ENCODE measurements around the gene KLK7.
"Not testable (repeated sequence)": the region's sequence is repeated elsewhere in the genome, so short reads cannot be mapped to it uniquely, and the experiment has no call there.

The KLK7 gene

DNA sequence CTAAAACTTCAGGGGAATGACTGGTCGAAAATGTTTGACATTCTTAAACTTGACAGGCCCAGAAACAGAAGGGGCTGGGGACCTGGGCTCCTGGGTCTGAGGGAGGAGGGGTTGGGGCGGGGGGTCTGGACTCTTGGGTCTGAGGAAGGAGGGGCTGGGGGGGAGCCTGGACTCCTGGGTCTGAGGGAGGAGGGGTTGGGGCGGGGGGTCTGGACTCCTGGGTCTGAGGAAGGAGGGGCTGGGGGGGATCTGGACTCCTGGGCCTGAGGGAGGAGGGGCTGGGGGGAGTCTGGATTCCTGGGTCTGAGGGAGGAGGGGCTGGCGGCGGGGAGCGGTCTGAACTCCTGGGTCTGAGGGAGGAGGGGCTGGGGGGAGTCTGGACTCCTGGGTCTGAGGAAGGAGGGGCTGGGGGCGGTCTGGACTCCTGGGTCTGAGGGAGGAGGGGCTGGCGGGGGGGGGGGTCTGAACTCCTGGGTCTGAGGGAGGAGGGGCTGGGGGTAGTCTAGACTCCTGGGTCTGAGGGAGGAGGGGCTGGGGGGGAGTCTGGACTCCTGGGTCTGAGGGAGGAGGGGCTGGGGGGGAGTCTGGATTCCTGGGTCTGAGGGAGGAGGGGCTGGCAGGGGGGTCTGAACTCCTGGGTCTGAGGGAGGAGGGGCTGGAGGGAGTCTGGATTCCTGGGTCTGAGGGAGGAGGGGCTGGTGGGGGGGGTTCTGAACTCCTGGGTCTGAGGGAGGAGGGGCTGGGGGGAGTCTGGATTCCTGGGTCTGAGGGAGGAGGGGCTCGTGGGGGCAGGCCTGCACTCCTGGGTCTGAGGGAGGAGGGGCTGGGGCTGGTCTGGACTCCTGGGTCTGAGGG lies 8.8 kb downstream of the KLK7 start:
- no peak for DNase-seq

DNA sequence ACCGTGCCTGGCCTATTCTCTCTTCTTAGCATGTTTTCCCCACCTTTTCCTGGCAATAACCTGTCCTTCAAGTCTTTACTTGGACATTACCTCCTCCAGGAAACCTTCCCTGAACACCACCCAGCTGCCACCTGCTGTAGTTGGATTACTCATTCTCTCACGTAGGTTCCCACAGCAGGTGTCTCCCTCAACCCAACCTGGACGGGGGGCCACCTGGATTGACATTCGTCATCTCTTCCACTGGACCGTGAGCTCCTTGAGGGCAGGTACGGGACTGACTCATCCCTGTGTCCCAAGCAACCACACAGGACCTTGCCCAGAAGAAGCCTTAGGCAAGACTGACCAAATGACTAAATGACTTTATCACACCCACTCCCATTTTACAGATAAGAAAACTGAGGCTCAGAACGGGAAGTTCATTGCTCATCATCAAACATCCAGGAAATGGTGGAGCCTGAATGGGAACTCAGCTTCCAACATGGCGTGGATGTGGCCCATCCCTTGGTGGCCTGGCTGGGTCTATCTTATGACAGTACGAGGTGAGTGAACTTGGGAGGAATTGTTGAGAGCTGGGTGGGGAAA lies 10.8 kb downstream of the KLK7 start:
- no peak for DNase-seq

DNA sequence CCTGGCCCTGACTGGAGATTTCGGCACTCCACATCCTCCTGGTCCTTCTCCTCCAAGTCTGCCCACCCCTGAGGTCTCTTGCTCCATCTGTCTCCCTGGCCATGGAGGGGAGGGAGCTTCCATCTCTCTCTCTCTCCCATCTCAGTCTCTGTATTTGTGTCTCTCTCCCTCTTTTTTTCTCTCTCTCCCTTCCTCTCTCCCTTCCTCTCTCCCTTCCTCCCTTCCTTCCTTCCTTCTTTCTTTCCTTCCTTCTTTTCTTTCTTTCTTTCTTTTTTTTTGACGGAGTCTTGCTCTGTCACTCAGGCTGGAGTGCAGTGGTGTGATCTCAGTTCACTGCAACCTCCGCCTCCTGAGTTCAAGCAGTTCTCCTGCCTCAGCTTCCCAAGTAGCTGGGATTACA lies 13.9 kb downstream of the KLK7 start:
- not testable (repeated sequence) for DNase-seq

DNA sequence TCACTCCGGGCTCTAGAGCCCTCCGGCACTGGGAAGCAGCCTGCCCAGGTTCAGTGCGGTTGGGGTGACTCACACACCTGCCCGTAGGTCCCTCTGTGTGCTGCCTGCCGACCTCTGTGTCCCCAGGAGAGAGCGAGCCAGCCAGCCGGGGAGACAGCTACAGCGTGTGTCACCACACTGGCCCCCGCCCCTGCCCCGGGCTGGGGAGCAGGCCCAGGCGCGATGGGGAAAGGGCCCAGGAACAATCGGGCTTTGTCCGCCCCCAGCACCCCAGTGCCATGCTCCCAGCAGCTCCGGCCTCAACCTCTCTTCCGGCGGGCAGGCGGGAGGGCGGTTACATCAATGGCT lies 14.3 kb downstream of the KLK7 start, which contains the start of gene KLK6:
KLK6 (minus strand) TSS at position 179 of the 348 bp plus-strand sequence. CDS start 1,487 bp downstream, outside the sequence.
- no peak for DNase-seq

DNA sequence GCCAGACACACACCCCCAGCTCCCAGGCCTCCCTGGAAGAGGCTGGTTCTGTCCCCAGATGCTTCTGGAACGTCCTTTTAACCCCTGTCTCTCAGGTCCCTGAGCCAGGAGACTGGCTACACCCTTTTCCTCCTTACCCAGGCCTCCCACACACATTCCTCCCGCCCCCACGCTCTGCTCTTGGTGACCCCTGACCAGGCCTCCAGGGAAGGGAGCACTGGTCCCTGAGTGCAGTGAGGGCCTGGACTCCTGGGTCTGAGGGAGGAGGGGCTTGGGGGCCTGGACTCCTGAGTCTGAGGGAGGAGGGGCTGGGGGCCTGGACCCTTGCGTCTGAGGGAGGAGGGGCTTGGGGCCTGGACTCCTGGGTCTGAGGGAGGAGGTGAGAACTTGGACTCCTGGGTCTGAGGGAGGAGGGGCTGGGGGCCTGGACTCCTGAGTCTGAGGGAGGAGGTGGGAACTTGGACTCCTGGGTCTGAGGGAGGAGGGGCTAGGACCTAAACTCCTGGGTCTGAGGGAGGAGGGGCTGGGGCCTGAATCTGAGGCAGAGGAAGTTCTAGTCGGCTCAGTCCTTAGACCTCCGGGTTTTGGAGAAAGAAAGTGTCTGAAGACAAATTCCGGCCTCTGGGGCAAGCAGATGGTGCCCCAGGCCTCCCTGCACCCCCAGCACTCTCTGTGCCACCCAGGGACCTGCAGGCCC lies 14.9 kb downstream of the KLK7 start:
- no peak for DNase-seq

DNA sequence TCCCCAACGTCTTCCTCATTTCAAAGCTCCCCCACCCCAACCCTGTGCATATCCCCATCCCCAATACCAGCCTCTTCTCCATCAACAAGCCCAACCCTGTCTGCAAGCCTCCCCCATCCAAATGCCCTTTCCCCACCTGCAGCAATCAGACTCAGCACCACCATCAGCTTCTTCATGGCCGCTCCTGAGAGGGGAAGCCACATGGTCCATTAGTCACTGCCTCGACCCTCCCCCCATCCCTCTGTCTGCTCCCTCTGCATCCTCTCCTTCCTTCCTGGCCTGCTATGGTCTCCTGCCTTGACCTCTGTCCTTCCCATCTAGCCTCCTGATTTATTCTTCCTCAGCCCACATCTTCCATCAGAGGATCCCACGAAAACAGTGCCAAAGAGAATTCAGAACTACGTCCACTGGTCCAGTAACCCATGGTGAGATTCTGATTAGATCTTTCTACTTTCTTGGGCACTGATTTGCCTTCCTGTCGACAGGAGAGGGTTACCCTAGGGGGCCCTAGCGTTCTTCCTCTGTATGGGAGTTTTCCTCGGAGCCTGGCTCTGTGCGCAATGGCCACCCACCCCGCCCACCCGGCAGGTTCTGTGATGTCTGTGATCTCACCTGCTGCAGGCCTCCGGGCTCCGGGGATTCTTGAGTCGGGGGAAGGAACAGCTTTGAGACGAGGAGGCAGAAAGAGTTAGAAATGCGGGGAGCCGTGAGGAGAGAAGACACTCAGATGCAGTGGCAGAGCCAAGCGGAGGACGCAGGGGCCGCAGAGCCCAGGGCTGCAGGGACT lies 15.6 kb downstream of the KLK7 start:
- DNase-seq, result no peak

DNA sequence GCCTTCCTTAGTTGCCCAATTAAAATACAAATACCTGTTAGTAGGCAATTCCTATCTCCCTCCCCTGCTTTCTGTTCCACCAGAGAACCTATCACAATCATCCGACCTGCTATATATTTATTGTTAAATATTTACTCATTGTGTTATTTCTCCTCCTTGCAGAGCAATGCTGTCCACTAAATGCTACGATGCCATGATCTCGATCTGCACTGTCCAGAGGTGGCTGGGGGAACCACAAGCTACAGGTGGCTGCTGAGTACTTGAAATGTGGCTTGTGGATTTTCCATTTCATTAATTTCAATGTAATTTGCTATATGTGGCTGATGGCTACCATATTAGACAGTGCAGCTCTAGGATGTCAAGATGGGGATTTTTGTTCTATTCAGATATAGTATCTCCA lies 19.5 kb downstream of the KLK7 start:
- no peak for DNase-seq

DNA sequence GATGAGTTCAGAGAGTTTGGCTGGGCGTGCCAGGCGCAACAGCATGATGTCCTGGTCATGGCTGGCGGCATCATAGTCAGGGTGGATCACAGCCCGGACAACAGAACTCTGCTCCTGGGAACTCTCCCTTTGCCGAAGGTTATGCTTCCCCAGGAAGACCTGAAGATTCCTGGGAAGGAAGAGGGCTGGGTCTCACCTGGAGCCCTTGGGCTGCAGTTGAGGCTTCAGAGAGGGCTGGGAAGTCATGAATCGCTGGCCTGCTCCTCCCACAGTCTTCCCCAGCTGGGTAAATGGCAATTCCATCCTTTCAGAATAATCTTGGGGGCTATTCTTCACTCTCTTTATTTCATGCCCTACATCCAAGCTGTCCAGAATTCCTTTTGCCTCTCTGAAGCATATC lies 20.3 kb downstream of the KLK7 start:
- no peak for DNase-seq

DNA sequence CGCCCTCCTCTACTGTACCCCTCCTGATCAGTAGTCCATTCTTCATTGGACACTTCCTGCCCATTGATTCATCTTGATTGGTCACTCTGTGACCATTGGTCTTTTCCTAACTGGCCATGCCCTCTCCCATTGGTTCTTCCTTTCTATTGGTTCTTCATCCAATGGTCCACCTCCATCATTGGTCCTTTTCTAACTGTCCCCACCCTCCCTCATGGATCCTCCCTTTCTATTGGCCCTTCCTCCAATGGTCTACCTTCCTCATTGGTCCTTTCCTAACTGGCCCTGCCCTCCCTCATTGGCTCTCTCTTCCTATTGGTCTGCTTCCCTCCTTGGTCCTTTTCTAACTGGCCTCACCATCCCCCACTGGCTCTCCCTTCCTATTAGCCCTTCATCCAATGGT lies 21.5 kb downstream of the KLK7 start:
- DNase-seq, result no peak

DNA sequence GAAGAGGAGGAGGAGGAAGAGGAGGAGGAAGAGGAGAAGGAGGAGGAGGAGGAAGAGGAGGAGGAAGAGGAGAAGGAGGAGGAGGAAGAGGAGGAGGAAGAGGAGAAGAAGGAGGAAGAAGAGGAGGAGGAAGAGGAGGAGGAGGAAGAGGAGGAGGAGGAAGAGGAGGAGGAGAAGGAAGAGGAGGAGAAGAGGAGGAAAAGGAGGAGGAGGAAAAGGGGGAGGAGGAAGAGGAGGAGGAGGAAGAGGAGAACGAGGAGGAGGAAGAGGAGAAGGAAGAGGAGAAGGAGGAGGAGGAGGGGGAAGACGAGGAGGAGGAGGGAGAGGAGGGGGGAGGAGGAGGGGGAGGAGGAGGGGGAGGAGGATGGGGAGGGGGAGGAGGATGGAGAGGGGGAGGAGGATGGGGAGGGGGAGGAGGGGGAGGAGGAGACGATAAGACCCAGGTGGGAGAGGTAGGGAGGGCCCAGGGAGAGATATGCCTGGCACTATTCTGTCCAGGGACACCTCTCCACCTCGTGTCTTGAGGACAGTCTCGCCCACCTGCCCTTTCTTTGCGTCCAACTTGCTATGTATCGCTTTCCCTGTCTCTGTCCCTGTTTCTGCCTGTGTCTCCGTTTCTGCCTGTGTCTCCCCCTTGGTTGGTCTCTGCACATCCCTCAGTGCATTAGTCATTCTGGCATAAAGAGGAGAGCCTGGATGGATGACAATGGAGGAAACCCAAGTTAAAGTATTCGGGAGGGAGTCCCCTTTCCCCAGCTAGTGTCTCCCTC lies 23.8 kb downstream of the KLK7 start:
- no peak for DNase-seq

DNA sequence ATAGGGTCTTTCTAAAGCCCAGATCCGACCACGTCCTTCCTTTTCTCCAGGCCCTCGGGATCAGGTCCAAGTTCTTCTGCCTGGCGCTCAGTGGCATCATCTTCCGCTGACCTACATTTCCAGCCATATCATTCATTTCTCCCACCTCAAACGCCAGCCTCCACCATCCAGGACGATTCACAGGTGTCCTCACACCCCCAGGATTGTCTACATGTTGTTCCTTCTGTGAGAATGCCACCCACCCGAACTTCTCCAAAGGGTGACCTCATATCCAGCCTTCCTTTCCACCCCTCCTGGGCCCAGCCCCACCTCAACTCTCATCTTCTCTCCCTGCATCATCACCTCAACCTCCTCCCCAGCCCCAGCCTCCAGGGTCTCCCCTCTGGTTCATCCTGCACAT lies 26.1 kb downstream of the KLK7 start:
- no peak for DNase-seq

DNA sequence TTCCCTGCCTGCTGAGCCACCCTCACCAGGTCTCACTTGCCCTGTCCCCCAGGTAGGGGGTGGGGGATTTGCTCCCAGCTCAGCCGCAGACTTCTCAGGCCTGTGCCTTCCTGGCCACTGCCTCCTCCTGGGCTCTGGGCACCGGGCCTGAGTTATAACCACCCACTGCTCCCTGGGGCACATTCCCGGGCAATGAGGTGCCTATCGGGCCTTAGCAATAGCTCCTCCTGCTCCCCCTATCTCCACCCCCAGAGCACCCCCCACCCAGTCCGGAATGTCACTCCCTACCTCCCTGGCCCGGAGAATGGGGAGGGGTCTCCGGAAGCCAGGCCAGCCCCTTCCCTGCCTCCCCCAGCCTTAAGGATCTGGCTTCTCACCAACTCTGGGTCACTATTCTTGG lies 30.8 kb downstream of the KLK7 start, which contains the start of gene KLK5:
KLK5 (minus strand) TSS at position 129 of the 400 bp plus-strand sequence. CDS start 381 bp downstream, outside the sequence.
- DNase-seq, result no peak

DNA sequence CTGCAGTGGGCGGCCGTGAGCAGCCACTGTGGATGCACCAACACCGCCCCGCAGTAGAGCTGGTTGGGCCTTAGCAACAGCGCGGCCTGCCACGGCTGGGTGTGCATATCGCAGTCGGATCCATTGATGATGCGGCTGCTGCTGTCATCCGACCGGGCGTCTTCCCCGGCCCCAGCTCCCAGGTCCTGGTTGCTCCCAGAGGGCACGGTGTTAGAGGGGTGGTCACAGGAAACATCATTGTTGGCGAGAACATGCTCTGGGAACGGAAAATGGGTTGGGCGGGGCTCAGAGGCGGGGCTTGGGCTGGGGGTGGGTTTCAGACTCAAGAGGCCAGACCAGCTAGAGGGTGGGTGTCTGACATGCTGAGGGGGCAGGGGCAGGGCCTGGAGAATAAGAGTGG lies 33.9 kb downstream of the KLK7 start:
- DNase-seq, result no peak

DNA sequence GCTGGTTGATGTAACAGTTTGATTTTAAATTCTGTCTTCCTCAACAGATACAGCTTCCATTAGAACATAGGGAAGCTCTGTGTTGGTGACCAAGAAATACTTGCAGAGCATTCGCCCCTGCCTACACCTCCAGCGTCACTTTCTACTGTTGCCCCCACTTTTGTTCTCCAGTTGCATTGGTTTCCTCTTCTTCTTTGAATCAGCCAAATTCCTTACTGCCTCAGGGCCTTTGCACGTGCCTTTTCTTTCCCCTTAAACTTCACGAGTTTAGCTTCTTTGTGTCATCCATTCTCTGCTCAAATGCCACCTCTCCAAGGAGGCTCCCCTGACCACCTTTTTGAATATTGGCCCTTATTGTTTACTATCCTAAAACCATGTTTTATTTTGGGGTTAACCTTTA lies 36.6 kb downstream of the KLK7 start:
- no peak for DNase-seq

DNA sequence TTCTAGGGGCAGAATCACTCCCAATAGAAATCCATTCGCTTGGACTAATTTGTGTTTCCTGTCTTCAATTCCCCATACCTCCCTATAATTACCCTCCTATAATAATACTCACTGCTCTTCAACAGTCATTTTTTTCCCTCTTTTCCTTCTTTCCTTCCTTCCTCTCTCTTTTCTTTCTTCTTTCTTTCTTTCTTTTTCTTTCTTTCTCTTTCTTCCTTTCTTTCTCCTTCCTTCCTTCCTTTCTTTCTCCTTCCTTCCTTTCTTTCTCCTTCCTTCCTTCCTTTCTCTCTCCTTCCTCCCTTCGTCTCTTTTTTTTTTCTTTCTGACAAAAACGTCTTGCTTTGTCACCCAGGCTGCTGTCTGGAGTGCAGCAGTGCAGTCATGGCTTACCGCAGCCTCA lies 38.9 kb downstream of the KLK7 start:
- DNase-seq, result no peak

DNA sequence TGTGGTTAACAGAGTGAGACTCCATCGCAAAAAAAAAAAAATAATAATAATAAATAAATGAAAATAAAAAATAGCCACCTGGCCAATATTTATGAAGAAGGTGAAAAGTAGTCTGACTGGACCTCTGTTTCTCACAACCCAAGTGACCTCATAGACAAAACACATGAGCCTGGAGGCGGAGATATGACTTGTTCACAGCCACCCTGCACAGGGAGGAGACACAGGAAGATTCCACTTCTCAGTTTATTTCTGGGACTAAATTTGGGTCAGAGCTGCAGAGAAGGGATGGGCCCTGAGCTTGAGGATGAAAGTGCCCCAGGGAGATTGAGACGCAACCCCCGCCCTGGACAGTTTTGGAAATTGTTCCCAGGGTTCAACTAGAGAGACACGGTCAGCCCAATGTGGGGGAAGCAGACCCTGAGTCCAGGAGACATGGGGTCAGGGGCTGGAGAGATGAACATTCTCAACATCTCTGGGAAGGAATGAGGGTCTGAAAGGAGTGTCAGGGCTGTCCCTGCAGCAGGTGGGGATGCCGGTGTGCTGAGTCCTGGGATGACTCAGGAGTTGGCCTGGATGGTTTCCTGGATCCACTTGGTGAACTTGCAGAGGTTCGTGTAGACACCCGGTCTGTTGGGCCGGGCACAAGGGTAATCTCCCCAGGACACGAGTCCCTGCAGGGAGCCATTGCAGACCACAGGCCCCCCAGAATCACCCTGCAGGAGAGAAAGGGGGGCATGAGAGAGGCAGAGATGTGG lies 40.5 kb downstream of the KLK7 start:
- no peak for DNase-seq

DNA sequence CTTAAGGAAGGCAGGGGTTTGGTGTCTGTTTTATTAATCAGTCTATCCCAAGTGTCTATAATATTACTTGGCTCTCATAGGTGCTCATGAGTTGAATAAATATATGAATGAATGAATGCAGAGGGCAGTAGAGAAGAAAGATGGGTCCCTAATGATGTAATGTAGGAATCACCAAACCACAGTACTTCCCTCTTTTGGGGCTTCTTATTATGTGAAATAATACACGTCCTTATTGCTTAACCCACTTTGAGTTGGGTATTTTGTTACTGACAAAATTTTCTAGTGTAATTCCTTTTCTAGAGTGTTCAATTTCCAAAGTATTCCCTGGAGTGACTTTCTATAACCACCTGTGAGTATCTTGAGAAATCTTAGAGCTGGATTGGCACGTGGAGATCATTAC lies 44.1 kb downstream of the KLK7 start:
- DNase-seq, result peak in 1 of 2 experiments; percentile 22

DNA sequence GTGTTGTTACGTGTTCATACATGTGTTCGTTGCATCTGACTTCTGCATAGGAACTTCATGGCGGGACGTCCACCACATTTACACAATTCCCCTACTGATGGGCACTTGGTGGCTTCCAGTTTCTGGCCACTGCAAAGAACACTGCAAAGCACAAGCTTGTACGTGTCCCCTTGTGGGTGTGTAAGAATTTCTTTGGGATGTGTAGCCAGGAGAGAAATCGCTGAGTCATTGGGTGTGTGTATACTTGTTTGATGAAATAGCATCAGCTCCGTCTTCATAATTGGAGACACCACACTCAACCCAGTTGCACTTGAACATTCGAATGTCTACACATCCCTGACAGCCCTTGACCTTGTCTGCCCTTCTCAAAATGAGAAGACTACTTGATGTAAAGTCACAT lies 50.1 kb downstream of the KLK7 start:
- DNase-seq, result no peak

DNA sequence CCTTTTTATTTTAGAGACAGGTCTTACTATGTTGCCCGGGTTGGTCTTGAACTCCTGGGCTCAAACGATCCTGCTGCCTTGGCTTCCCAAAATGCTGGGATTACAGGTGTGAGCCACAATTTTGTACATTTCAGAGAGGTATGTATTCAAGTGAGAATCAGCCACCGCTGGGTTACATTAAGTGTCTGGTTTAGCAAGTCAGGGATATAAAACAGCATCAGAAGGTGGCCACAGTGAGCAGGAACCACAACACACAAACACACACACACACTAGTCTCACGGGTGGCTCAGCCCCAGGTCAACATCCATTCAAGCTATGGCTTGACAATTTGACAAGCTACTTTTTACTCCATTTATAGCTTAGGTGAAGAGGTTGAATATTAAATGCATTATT lies 51.0 kb downstream of the KLK7 start:
- DNase-seq, result no peak

DNA sequence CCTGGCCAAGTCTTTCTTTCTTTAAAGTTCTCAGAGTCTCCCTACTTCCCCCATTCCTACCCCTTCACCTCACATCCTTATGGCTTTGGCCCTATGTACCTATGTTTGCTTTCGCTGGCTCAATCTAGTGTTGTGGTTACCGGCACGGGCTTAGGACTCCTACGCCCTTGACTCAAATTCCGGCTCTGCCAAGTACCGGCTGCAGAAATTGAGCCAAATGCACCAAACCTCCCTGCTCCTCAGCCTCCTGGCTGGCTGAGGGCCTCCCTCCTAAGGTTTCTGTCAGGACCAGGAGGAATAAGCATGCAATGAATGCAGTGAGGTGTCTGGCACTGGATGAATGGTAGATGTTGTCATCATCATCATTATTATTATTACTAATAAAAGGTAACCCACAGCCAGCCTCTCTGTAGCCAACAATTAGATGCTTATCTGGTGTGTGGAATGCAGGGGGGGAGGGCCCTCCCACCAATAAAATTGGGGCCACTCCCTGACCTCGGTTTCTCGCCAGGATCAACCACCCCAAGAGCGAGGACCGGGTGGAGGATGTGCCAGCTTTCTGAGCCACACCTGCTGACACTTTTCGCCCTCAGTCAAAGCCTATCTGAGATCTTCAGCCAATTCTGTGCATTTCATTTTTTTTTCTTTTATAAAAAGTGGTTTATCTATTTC lies 51.6 kb downstream of the KLK7 start:
- DNase-seq, result no peak

DNA sequence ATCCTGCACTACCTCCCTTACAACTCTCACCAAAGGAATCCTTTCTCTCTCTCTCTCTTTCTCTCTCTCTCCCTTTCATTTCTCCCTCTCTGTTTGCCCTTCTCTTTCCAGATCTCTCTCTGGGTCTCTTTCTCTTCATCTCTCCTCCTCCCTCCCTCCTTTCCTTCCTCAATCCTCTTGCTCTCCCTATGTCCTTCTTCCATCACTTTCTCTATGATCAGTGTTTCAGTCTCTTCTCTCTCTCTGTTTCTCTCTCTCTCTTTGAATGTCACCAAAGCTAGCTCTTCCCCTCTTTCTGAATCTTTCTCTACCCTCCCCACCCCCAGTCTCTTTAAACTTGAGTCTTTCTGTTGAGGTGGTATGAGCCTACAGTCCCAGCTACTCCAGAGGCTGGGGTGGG lies 52.7 kb downstream of the KLK7 start:
- DNase-seq, result no peak

All from AML-193 (cell line).